NT2/D1 (cell line): ENCODE results near the gene DOCK2.

Experiments
- SUZ12 ChIP-seq: IDR thresholded peaks from 2 replicates; pipeline ENCODE4 v1.6.1; 2011; ENCODE audit not compliant: insufficient read length, insufficient read depth; ENCODE audit errors: extremely low read depth
- YY1 ChIP-seq: IDR thresholded peaks from 2 replicates; pipeline ENCODE4 v1.6.1; 2011; ENCODE audit not compliant: insufficient read length, insufficient read depth
- ZNF274 ChIP-seq: IDR thresholded peaks from 2 replicates; pipeline ENCODE4 v1.6.1; 2011; ENCODE audit warnings: mild to moderate bottlenecking, low read depth, low read length

- TF ChIP-seq SUZ12 (no peak), YY1 (no peak), ZNF274 (no peak)
Observed at GRCh38 chr5:169992789-169993484, 355.9 kb downstream of the DOCK2 start.
